ENCODE data around the gene ODF2.
A peak's percentile ranks its signal among the peaks of the same experiment; 100 is the strongest.

DNA sequence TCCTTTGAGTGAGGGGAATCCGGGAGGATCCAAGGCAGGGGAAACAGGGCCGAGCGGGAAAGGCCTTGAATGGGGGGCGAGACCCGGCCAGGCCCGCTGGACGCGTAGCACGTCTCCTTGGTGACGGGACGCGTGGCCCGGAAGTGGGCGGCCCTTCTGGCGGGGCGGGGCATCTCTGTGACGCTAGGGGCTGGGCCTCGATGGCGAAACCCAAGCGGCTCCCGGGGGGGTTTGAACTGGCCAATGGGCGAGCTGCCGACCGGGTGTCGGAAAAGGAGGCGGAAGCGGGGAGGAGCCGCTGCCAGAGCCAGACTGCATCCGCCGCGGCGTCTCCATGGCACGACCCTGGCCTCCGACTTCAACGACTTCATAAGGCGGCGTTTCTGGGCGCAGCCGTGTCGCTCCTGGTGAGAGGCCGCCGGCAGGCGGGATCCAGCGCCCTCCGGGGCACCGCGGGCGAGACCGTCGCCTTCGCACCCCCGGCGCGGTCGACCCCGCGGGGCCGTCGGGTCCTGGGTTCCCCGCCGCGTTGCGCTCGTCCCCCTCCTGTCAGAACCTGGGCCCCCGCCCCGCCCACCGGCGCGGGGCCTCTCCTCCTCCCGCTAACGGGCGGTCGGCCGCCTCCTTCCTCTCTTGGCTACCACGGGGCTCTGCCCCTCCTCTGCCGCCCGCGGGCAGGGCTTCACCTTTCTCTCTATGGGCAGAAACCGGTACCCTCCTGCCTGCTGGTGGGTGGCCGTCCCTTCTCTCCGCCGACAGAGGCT, at the start of gene ODF2:
- TF ChIP-seq POLR2AphosphoS5 (IDR thresholded peaks at IDR 0.05; ENCODE audit: low read depth, low read length), result peak; percentile 51; the same call in 1 of the 2 replicates
- TF ChIP-seq, protein P1, sequence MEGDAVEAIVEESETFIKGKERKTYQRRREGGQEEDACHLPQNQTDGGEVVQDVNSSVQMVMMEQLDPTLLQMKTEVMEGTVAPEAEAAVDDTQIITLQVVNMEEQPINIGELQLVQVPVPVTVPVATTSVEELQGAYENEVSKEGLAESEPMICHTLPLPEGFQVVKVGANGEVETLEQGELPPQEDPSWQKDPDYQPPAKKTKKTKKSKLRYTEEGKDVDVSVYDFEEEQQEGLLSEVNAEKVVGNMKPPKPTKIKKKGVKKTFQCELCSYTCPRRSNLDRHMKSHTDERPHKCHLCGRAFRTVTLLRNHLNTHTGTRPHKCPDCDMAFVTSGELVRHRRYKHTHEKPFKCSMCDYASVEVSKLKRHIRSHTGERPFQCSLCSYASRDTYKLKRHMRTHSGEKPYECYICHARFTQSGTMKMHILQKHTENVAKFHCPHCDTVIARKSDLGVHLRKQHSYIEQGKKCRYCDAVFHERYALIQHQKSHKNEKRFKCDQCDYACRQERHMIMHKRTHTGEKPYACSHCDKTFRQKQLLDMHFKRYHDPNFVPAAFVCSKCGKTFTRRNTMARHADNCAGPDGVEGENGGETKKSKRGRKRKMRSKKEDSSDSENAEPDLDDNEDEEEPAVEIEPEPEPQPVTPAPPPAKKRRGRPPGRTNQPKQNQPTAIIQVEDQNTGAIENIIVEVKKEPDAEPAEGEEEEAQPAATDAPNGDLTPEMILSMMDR (IDR thresholded peaks at IDR 0.05), result no peak
- peak; percentile 96 for TF ChIP-seq SIN3A (IDR thresholded peaks at IDR 0.05; ENCODE audit: borderline replicate concordance, insufficient read depth, low read depth, low read length)
- TF ChIP-seq, protein P2, sequence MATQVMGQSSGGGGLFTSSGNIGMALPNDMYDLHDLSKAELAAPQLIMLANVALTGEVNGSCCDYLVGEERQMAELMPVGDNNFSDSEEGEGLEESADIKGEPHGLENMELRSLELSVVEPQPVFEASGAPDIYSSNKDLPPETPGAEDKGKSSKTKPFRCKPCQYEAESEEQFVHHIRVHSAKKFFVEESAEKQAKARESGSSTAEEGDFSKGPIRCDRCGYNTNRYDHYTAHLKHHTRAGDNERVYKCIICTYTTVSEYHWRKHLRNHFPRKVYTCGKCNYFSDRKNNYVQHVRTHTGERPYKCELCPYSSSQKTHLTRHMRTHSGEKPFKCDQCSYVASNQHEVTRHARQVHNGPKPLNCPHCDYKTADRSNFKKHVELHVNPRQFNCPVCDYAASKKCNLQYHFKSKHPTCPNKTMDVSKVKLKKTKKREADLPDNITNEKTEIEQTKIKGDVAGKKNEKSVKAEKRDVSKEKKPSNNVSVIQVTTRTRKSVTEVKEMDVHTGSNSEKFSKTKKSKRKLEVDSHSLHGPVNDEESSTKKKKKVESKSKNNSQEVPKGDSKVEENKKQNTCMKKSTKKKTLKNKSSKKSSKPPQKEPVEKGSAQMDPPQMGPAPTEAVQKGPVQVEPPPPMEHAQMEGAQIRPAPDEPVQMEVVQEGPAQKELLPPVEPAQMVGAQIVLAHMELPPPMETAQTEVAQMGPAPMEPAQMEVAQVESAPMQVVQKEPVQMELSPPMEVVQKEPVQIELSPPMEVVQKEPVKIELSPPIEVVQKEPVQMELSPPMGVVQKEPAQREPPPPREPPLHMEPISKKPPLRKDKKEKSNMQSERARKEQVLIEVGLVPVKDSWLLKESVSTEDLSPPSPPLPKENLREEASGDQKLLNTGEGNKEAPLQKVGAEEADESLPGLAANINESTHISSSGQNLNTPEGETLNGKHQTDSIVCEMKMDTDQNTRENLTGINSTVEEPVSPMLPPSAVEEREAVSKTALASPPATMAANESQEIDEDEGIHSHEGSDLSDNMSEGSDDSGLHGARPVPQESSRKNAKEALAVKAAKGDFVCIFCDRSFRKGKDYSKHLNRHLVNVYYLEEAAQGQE (IDR thresholded peaks at IDR 0.05; ENCODE audit: insufficient read depth in 1 of 2, low read depth in 2 of 2, low read length in 1 of 2), result no peak
- TF ChIP-seq TCF7L2 (IDR thresholded peaks at IDR 0.05; ENCODE audit: low read depth, low read length), result no peak

Measured in Panc1 (cell line).